CD14-positive monocyte (primary cell): ENCODE results near the gene NLRC5. TPM values are rescaled to one million over a fixed set of nuclear protein-coding genes. Genes with fewer than 3 reads are reported as not detected.

ENCODE experiments used
- DNase-seq, 3 donors: peaks; one replicate each; pipeline ENCODE4 v3.0.0-alpha.2; 2011 to 2022
- H2AFZ ChIP-seq: 2 replicates; pipeline ENCODE4 v1.6.0; 2012; ENCODE audit warnings: mild to moderate bottlenecking, low read depth, low read length, inconsistent platforms; ENCODE audit not compliant: insufficient read depth, poor library complexity, severe bottlenecking
- H3K27ac ChIP-seq, 2 donors: 1 replicate in 1 of 2; 2 replicates in 1 of 2; pipeline ENCODE4 v1.5.1; 2012 to 2013; ENCODE audit warnings: low read length in 2 of 2, control low read depth in 1 of 2, inconsistent platforms in 1 of 2, low read depth in 1 of 2, mild to moderate bottlenecking in 1 of 2
- H3K27me3 ChIP-seq, 2 donors: one replicate each; pipeline versions ENCODE4 v1.6.0 to v1.6.1; 2011 to 2013; ENCODE audit warnings: low read length in 2 of 2; ENCODE audit not compliant: control insufficient read depth in 2 of 2, insufficient read depth in 2 of 2
- H3K36me3 ChIP-seq, 2 donors: replicated peaks in 1 of 2; 1 replicate in 1 of 2; 2 replicates in 1 of 2; pipeline versions ENCODE4 v1.5.1 to v1.6.1; 2012 to 2013; ENCODE audit warnings: low read length in 2 of 2, control low read depth in 1 of 2, inconsistent platforms in 1 of 2, mild to moderate bottlenecking in 1 of 2; ENCODE audit not compliant: insufficient read depth in 2 of 2, control insufficient read depth in 1 of 2
- H3K4me1 ChIP-seq, 2 donors: 1 replicate in 1 of 2; 2 replicates in 1 of 2; pipeline versions ENCODE4 v1.5.1 to v1.6.1; 2012 to 2013; ENCODE audit warnings: low read length in 2 of 2, control low read depth in 1 of 2, inconsistent platforms in 1 of 2, mild to moderate bottlenecking in 1 of 2, moderate library complexity in 1 of 2; ENCODE audit not compliant: insufficient read depth in 2 of 2, control insufficient read depth in 1 of 2
- H3K4me2 ChIP-seq: replicated peaks from 2 replicates; pipeline ENCODE3; 2012; ENCODE audit warnings: low read length, moderate library complexity, mild to moderate bottlenecking; ENCODE audit not compliant: poor library complexity, severe bottlenecking; ENCODE audit errors: extremely low read depth
- H3K4me3 ChIP-seq, 3 experiments: fragments of 200-600 bp in 1 of 3; sonication (generic) in 1 of 3; replicated peaks in 1 of 3; 1 replicate in 2 of 3; 2 replicates in 1 of 3; pipeline ENCODE4 v1.5.1; 2011 to 2013; ENCODE audit warnings: low read length in 3 of 3, mild to moderate bottlenecking in 3 of 3, control low read depth in 2 of 3, low read depth in 2 of 3, inconsistent platforms in 1 of 3, moderate library complexity in 1 of 3
- H3K79me2 ChIP-seq: 2 replicates; pipeline ENCODE4 v1.6.0; 2012; ENCODE audit warnings: mild to moderate bottlenecking, control low read depth, inconsistent platforms, low read length, moderate library complexity; ENCODE audit not compliant: insufficient read depth
- H3K9ac ChIP-seq: 2 replicates; pipeline ENCODE4 v1.6.0; 2017; ENCODE audit warnings: low read length, mild to moderate bottlenecking; ENCODE audit not compliant: insufficient read depth, poor library complexity, severe bottlenecking
- H3K9me3 ChIP-seq, 2 donors: replicated peaks in 1 of 2; 1 replicate in 1 of 2; 2 replicates in 1 of 2; pipeline versions ENCODE4 v1.5.1 to v1.6.1; 2012 to 2013; ENCODE audit warnings: low read length in 2 of 2, control low read depth in 1 of 2; ENCODE audit not compliant: control insufficient read depth in 1 of 2, insufficient read depth in 1 of 2
- H4K20me1 ChIP-seq: 2 replicates; pipeline ENCODE4 v1.6.0; 2012; ENCODE audit warnings: mild to moderate bottlenecking, low read length, control low read depth, moderate library complexity; ENCODE audit not compliant: insufficient read depth
- H3K27ac Mint-ChIP-seq, 7 donors: one replicate each; pipeline ENCODE4 v1.8.0; 2020; ENCODE audit warnings: mild to moderate bottlenecking in 7 of 7, mixed read lengths in 7 of 7, moderate library complexity in 6 of 7, inconsistent platforms in 2 of 7
- H3K27me3 Mint-ChIP-seq, 3 donors: one replicate each; pipeline ENCODE4 v1.8.0; 2021 to 2022; ENCODE audit warnings: low read depth in 3 of 3, mild to moderate bottlenecking in 3 of 3, mixed read lengths in 3 of 3, moderate library complexity in 3 of 3, inconsistent platforms in 1 of 3
- H3K36me3 Mint-ChIP-seq, 2 donors: one replicate each; pipeline ENCODE4 v1.8.0; 2020; ENCODE audit warnings: mixed read lengths in 2 of 2, inconsistent platforms in 1 of 2, mild to moderate bottlenecking in 1 of 2
- H3K4me1 Mint-ChIP-seq: one replicate; pipeline ENCODE4 v1.8.0; 2020; ENCODE audit warnings: mild to moderate bottlenecking, mixed read lengths
- H3K4me3 Mint-ChIP-seq, 2 donors: one replicate each; pipeline ENCODE4 v1.8.0; 2020; ENCODE audit warnings: mild to moderate bottlenecking in 2 of 2, mixed read lengths in 2 of 2, moderate library complexity in 1 of 2
- H3K9me3 Mint-ChIP-seq, 7 donors: one replicate each; pipeline ENCODE4 v1.8.0; 2020 to 2022; ENCODE audit warnings: mixed read lengths in 7 of 7, mild to moderate bottlenecking in 6 of 7, moderate library complexity in 6 of 7, inconsistent platforms in 2 of 7
- WGBS: methylation state at CpG from one replicate; pipeline ENCODE4 v1.1.5; 2013; ENCODE audit warnings: missing lambda C conversion rate; ENCODE audit not compliant: insufficient coverage; 5-methylcytosine and 5-hydroxymethylcytosine counted together
- intact Hi-C, 2 donors: fragments of 100-400 bp; cut with micrococcal nuclease; formaldehyde crosslinking; loops; one replicate each; pipeline versions ENCODE4 v1.15.0 to v1.15.1; 2023
- polyA plus RNA-seq, 3 donors: library from polyadenylated mRNA; depleted of rRNA in 1 of 3; unstranded in 2 of 3; stranded (reverse) in 1 of 3; fragments of 300-500 nt in 2 of 3; fragments of >200 nt in 1 of 3; fragmentation: Illumina TruSeq in 2 of 3; gene quantifications; 1 replicate in 2 of 3; 2 replicates in 1 of 3; pipeline ENCODE4 v1.2.3, GENCODE V29; 2012 to 2021
- TF ChIP-seq, protein P1 (sequence below): fragments of 200-600 bp; IDR thresholded peaks from one replicate; pipeline ENCODE4 v1.8.0; 2022; ENCODE audit warnings: antibody characterized with exemption, mild to moderate bottlenecking

NLRC5 gene
- polyA plus RNA-seq, 3 donors: 10.3 to 171 (median 21.6) TPM

DNA sequence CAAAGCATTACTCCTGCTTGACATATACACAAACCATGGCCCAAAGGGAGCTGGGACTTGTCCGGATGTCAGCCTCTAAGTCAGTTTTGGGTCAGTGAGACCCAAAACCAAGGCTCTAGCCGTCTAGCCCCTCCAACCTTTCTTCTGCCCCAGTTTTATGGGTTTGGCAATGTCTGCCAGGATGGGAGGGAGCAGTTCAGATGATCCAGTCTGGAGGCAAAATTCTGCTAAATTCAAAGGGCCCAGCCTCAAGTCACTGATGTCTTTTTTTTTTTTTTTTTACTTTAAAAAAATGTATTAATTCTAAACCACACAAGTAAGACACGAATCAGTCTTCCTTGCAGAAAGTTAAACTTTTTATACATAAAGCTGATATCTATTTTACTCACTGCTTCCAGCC lies 8.6 kb downstream of the NLRC5 start:
- no peak for DNase-seq
- TF ChIP-seq, protein P1, sequence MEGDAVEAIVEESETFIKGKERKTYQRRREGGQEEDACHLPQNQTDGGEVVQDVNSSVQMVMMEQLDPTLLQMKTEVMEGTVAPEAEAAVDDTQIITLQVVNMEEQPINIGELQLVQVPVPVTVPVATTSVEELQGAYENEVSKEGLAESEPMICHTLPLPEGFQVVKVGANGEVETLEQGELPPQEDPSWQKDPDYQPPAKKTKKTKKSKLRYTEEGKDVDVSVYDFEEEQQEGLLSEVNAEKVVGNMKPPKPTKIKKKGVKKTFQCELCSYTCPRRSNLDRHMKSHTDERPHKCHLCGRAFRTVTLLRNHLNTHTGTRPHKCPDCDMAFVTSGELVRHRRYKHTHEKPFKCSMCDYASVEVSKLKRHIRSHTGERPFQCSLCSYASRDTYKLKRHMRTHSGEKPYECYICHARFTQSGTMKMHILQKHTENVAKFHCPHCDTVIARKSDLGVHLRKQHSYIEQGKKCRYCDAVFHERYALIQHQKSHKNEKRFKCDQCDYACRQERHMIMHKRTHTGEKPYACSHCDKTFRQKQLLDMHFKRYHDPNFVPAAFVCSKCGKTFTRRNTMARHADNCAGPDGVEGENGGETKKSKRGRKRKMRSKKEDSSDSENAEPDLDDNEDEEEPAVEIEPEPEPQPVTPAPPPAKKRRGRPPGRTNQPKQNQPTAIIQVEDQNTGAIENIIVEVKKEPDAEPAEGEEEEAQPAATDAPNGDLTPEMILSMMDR: no peak
- WGBS: 100% methylated on average over 1 of the region's 3 CpGs
- Mint-ChIP-seq H3K36me3 (peaks cover 45 to 60% of the 10 kb centered on the region in 2 donors), H3K27ac (peak overlapping the region in 1 of 7 donors; percentile 21), H3K4me3 (no peak overlapping the region), H3K27me3 (no peaks in the 10 kb centered on the region), H3K9me3 (no peaks in the 10 kb centered on the region), H3K4me1 (peaks cover 64% of the 10 kb centered on the region)
- Histone ChIP-seq H4K20me1 (peaks cover 97% of the 10 kb centered on the region), H3K9me3 (no peaks in the 10 kb centered on the region), H3K4me3 (no peak overlapping the region), H3K79me2 (peaks cover 100% of the 10 kb centered on the region), H2AFZ (no peak overlapping the region), H3K27me3 (no peaks in the 10 kb centered on the region), H3K27ac (no peak overlapping the region), H3K36me3 (peaks cover 0 to 62% of the 10 kb centered on the region in 2 donors), H3K4me2 (no peak overlapping the region), H3K9ac (no peak overlapping the region), H3K4me1 (peaks cover 0 to 39% of the 10 kb centered on the region in 2 donors)
- intact Hi-C loops: no loop called here

DNA sequence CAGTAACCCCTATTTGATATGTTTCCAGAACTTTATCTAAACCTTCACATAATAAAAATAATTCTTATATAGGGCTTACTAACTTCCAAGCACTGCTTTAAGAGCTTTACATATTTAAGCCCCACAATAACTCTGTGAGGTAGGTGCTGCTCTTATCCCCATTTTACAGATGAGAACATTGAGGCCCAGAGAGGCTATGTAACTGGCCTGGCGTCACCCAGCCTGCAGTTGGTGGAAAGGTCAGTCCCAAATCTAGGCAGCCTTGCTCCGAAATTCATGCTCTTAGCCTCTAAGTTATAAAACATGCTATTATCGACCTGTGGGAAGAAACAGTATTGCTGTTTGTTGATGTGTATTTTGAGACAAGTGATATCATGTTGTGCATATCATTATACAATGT lies 9.0 kb downstream of the NLRC5 start:
- Histone ChIP-seq H3K27ac (no peak overlapping the region), H3K9me3 (no peaks in the 10 kb centered on the region), H3K4me2 (no peak overlapping the region), H3K27me3 (no peaks in the 10 kb centered on the region), H3K9ac (no peak overlapping the region), H3K4me1 (peaks cover 0 to 37% of the 10 kb centered on the region in 2 donors), H3K4me3 (no peak overlapping the region), H3K79me2 (peaks cover 100% of the 10 kb centered on the region), H3K36me3 (peaks cover 0 to 65% of the 10 kb centered on the region in 2 donors), H2AFZ (no peak overlapping the region), H4K20me1 (peaks cover 97% of the 10 kb centered on the region)
- no peak for DNase-seq
- H3K27ac Mint-ChIP-seq: no peak overlapping the region
- intact Hi-C loops: no loop called here
- WGBS: 100% methylated on average over 1 of the region's 3 CpGs
- peaks cover 64% of the 10 kb centered on the region for H3K4me1 Mint-ChIP-seq
- H3K27me3 Mint-ChIP-seq: no peaks in the 10 kb centered on the region
- H3K4me3 Mint-ChIP-seq: no peak overlapping the region
- H3K36me3 Mint-ChIP-seq: peaks cover 48 to 60% of the 10 kb centered on the region in 2 donors
- no peaks in the 10 kb centered on the region for H3K9me3 Mint-ChIP-seq
- TF ChIP-seq, protein P1: no peak
